KG1 (cell line): ENCODE measurements around the gene ZP1.

ENCODE experiments used
- DNase-seq: peaks from one replicate; lab custom pipeline; 2025; lab: John Stamatoyannopoulos, UW

Gene ZP1

GRCh38 chr11:60910281-60910687 lies 42.9 kb downstream of the ZP1 start:
- DNase-seq = no peak

- no peak for DNase-seq
Observed at GRCh38 chr11:60910711-60911380, 43.5 kb downstream of the ZP1 start.

- DNase-seq = no peak
Observed at GRCh38 chr11:60912223-60912850, 45.0 kb downstream of the ZP1 start.

DNA sequence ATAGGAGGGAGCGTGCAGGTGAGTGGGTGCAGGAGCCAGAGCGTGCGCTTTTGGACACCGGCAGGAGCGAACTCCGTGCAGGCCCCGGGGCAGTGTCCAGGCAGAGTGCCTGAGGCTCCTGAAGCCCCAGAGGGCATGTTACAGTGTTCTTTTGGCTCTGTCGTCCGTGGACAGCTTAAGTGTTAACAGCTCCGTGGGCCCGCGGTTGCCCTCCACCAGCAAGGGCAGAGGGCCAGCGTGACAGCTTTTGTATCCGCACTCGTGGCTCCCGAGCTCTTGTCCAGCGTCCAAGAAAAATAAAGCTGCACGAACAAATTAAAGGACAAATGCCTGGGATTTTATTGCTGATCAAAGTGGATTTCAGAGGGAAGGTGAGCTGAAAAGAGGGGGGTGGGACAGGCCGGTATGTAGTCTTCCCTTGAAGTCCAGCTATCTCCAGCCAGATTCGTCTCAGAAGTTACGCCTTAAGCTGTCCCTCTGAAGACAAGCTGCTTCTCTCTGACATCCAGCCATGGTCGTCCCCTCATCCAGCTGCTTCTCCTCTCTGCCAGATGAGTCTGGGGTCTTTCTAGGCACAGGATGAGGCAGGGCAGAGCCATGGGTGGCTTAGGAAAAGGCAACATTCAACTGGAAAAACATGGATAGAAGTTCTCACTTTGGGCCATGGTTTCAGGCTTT lies 45.6 kb downstream of the ZP1 start:
- no peak for DNase-seq

DNA sequence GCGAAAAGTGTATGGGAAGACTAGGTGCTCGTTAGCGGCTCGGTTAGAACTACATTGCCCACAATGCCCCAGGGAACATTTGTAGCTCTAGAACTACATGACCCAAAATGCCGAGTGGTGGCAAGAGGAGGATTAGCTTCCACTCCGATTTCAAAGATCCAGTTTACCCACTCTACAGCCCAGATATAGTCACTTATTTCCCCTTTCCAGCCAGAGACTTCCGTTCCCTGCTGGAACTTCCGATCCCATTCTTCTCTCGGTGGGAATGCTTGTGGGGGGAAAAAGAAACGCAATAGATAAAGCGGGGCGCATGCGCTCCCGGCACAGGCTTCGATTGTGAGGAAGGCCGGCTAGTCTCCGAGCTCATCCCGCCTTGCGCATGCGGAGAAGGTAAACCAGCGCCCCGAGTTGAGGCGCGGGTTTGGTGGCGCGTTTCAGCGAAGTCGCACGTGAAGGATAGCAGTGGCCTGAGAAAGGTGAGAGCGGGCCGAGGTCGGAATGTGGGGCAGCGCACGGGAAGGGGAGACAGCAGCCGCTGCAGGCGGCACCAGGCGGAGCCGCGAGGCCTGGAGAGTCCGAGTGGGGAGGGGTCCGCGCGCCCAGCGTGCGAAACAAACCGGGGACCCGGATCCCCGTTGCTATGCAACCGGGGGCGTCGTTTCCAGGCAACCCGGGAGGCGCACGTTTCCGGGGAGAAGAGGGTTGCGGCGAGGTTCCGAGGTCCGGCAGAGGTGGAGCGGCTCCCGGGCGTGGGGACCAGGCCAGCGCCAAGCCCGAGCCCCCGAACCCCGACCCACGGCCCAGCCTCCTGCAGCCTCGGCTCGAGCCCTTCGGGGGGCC lies 46.7 kb downstream of the ZP1 start, which contains the start of gene TMEM109:
Gene TMEM109, plus strand, starts transcription at position 366 of the 840 bp plus-strand sequence. CDS start 5,536 bp downstream, outside the sequence.
- peak; percentile 100 for DNase-seq

- DNase-seq = peak; percentile 80
Observed at GRCh38 chr11:60914633-60915247, 47.4 kb downstream of the ZP1 start.

- peak; percentile 80 for DNase-seq
Observed at GRCh38 chr11:60915248-60915914, 48.0 kb downstream of the ZP1 start.

DNA sequence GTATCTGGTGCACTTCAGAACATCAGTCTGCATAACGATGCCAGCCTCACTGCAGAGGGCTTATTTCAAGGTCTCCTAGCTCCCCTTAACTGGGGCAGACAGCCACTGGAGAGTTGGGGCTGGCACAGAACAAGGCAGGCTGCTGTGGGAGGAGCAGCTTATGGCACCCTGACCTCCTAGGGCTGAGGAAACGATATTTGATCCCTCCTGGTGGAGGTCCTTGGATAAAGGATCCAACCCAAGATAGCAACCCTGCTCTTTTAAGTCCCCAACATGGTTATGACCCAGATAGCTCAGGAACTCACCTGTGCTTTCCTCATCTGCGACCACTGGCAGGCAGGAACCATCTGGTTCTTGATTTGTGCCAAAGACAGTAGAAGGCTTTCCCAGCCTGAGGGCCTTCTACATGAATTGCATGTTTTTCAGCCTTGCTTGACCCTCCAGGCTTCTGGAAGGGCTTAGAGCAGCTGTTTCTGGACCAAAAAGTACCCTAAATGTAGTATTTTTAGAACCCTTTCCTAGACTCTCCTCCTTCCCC lies 49.4 kb downstream of the ZP1 start:
- no peak for DNase-seq

GRCh38 chr11:60917267-60917666 lies 49.9 kb downstream of the ZP1 start:
- no peak for DNase-seq

DNA sequence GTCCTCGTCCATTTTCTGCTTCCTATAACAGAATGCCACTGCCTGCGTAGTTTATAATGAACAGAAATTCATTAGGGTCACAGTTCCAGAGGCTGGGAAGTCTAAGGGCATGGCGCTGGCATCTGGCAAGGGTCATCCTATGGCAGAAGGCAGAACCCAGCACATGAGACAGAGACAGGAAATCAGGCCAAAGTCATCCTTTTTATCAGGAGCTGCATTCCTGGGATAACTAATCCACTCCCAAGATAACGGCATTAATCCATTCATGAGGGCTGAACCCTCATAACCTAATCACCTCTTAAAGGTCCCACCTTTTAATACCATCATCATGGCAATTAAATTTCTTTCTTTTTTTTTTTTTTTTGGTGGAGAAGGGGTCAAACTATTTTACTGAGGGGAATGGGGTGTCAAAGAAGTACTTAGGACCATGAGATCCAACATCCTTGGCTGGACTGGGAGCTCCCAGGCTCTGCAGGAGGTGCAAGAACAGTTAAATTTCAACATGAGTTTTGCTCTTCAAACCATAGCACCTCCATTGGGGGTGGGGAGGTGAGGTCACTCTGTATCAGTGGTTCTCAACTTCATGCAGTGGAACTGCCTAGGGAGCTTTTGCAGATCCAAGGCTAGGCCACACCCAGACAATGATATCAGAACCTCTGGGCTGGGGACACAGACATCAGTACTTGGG lies 51.1 kb downstream of the ZP1 start:
- DNase-seq = no peak

DNA sequence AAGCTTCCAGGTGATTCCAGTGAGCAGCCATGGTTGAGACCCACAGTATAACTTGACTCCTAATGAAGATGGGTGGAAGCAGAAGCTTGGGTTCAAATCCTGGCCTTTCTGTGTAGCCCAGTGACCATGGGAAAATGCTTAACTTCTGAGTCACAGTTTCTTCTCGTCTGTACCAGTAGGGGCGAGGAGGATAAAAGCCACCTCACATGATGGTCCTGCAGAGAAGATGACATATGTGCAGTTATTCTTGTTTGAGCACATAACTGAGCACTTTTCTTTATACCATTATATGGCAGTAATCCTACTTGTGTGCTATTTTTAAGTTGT lies 51.6 kb downstream of the ZP1 start:
- no peak for DNase-seq

DNA sequence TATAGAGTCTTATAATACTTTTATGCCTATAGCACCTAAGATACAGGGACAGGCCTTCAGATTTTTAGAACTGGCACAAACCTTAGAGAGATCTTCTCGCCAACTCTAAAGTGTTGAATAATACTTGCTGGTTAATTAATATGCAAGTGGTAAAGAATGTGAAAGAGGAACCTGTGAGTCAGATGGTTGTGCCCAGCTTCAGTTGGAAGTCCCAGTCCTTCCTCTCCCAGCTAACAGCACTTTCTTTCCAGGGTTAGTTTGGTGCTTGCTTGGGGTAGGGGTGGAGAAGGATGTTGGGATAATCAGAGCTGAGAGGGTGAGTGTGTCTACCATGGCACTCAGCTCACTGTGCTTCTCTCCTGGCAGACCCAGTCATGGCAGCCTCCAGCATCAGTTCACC lies 52.0 kb downstream of the ZP1 start:
- no peak for DNase-seq

GRCh38 chr11:60919956-60920355 lies 52.6 kb downstream of the ZP1 start:
- DNase-seq = no peak

- DNase-seq = no peak
Observed at GRCh38 chr11:60921259-60921658, 53.9 kb downstream of the ZP1 start.

DNA sequence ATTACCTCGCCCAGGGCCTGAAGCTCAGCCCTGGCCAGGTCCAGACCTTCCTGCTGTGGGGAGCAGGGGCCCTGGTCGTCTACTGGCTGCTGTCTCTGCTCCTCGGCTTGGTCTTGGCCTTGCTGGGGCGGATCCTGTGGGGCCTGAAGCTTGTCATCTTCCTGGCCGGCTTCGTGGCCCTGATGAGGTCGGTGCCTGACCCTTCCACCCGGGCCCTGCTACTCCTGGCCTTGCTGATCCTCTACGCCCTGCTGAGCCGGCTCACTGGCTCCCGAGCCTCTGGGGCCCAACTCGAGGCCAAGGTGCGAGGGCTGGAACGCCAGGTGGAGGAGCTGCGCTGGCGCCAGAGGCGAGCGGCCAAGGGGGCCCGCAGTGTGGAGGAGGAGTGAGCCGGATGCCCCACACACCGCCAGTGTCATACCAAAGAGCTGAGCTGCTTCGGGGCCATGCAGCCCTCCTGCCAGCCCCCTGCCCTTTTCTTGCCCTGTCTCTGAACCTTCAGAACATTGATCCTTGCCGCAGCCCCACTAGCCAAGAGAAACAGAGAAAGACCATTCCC lies 54.5 kb downstream of the ZP1 start:
- no peak for DNase-seq

GRCh38 chr11:60922906-60923305 lies 55.6 kb downstream of the ZP1 start:
- no peak for DNase-seq

DNA sequence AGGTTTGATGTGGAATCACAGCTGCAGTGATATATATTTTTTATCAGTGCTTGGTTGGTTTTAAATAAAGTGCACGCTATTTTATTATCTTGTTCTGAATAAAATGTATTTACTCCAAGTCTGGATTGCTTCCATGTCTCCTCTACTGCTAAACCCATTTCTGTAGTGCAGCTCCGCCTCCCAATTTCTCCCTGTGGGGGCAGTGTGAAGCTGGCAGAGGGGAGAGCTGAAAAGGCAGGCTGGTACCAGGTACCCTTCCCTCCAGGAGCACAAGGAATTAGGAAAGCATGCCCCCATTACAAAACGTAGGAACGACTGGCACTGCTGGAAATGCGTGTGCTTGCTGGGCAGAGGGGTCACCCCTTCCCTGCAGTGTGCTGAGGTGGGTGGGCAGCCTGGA lies 56.0 kb downstream of the ZP1 start:
- no peak for DNase-seq

DNA sequence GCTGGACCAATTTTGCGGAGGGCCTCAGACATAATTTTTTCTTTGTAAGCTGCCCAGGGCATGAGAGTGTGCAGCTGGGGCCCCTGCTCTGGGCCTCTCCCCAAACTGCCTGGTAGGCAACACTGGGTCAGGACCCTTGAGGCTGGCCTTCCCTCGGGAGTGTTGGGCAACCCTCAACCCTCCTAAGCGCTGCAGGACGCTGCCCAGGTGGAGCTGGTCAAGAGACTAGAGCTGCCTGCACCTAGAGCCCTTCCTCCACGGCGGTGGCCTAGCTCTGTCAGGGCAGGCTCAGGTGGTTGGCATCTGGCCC lies 56.4 kb downstream of the ZP1 start:
- DNase-seq = no peak

DNA sequence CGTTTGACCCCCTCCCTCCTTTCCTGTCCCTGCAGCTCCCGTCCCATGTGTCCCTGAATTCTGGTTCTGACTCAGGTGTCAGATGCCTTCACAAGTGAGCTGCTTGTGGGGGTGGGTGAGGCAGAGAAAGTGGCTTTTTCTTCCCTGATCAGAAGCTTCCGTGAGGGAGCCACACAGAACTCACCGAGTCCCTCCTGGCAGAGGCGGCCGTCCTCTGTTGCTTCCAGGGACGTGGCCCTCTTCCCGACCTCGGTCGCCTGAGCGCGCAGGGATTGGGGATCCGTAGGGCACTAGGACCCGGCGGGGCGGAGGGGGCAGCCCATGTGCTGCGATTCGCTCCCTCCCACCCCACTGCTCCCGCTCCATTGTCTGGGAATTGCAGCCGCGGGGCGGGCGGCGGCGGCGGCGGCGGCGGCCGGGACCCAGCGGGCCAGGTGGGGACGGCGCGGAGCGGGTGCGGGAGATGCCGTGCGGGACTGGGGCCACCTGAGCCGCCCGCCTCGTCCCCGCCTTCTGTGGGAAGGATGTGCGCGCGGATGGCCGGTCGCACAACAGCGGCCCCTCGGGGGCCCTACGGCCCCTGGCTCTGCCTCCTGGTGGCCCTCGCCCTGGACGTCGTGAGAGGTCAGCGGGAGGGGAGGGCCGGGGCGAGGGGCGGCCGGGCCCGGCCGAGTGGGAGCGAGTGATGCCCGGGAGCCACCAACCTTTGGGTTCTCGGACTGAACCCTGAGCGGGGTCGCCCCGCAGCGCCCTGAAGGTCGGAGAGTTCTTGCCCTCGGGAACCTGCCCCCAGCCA lies 57.0 kb downstream of the ZP1 start, which contains the start of gene TMEM132A:
Gene TMEM132A, plus strand, starts transcription at position 351 of the 796 bp plus-strand sequence. Its CDS starts 174 bp downstream, at position 525.
- DNase-seq = no peak
